LNCAP (cell line): ENCODE data around the gene MPHOSPH9.

ENCODE experiments used
- CTCF ChIP-seq: fragments of 450-650 bp; IDR thresholded peaks from 2 replicates; pipeline ENCODE4 v1.5.1; 2017; ENCODE audit warnings: mild to moderate bottlenecking

The MPHOSPH9 gene, protein sequence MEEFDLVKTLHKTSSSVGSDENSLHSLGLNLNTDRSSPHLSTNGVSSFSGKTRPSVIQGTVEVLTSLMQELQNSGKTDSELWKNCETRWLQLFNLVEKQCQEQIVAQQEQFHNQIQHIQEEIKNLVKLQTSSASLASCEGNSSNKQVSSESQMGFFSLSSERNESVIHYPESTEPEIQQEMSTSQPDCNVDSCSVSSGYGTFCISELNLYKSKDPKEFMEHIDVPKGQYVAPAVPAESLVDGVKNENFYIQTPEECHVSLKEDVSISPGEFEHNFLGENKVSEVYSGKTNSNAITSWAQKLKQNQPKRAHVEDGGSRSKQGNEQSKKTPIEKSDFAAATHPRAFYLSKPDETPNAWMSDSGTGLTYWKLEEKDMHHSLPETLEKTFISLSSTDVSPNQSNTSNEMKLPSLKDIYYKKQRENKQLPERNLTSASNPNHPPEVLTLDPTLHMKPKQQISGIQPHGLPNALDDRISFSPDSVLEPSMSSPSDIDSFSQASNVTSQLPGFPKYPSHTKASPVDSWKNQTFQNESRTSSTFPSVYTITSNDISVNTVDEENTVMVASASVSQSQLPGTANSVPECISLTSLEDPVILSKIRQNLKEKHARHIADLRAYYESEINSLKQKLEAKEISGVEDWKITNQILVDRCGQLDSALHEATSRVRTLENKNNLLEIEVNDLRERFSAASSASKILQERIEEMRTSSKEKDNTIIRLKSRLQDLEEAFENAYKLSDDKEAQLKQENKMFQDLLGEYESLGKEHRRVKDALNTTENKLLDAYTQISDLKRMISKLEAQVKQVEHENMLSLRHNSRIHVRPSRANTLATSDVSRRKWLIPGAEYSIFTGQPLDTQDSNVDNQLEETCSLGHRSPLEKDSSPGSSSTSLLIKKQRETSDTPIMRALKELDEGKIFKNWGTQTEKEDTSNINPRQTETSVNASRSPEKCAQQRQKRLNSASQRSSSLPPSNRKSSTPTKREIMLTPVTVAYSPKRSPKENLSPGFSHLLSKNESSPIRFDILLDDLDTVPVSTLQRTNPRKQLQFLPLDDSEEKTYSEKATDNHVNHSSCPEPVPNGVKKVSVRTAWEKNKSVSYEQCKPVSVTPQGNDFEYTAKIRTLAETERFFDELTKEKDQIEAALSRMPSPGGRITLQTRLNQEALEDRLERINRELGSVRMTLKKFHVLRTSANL

DNA sequence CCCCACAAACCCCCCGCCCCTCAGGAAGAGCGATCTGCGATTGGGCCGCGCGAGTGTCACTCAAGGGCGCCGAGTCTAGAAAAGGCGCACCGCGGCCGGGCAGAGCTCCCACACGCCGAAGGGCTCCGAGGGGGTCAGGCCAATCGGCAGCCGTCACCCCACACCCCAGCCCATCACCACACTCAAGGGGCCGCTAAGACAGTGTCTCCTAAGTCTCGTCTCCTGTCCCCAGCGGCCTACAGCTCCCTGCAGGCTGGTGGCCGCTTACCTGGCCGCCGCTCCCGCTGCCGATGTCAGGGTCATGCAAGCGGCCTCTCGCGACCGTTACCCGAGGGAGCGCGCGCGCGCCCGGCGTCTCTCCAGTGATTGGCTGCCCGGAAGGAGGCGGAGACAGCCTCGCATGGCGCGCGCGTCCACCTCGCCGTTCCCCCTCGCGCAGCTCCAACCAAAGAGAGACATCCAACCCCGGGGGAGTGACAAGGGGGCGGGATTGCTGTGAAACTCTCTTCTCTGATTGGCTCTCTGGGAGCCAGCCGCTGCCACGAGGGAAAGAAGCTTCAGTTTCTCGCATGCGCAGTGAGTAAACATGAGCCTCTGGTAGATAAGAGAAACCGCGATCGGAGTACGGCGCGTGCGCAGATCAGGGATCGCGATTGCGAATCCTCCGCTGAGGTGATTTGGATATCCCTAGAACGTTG, at the start of gene MPHOSPH9, which contains the start of gene MTRFR:
Gene MPHOSPH9, minus strand, starts transcription at position 335 of the 698 bp plus-strand sequence. CDS start 2,777 bp downstream, outside the sequence.
Gene MTRFR, plus strand, starts transcription at position 630 of the 698 bp plus-strand sequence. CDS start 20,239 bp downstream, outside the sequence.
- TF ChIP-seq CTCF = no peak

DNA sequence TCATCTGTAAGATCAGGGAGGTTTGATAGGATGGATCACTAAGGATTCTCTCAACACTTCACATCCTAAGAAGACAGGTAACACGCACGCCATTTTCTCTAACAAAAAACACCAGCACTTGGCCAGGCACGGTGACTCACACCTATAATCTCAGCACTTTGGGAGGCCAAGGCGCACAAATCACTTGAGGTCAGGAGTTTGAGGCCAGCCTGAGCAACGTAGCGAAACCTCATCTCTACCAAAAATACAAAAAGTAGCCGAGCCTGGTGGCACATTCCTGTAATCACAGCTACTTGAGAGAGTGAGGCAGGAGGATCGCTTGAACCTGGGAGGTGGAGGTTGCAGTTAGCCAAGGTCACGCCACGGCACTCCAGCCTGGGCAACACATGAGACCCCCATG, 49.2 kb upstream of the MPHOSPH9 start:
- TF ChIP-seq CTCF = no peak

DNA sequence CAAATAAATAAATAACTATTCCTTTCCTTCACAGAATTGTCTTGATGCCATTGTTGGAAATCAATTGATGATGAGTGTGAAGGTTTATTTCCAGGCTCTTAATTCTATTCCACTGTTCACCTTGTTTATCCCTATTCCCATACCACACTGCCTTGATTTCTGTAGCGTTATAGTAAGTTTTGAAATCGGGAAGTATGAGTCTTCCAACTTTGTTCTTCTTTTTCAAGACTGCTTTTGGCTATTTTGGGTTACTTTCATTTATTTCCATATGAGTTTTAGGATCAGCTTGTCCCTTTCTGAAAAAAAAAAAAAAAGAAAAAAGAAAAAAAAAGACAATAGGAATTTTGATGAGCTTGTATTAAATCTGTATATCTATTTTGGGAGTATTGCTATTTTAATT, 48.0 kb upstream of the MPHOSPH9 start:
- no peak for TF ChIP-seq CTCF

- TF ChIP-seq CTCF = no peak
Measured at GRCh38 chr12:123278101-123278627, 45.2 kb upstream of the MPHOSPH9 start.

DNA sequence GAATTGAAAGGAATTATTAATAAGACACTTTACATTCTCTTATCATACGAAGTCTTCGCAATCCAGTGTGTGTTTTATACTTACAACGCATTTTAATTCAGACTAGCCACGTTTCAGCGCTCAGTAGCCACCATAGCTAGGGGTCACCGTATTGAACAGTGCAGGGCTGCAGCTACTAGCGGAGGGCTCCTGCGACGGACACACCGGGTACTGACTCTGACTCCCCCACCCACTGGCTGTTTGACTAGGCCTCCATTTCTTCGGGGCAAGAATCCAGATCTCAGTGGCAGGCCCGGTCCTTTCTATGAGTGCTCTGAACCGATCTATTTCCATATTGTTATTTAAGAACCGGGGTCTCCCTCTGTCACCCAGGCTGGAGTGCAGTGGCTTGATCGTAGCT, 40.2 kb upstream of the MPHOSPH9 start:
- no peak for TF ChIP-seq CTCF

- TF ChIP-seq CTCF = peak; percentile 73
Measured at GRCh38 chr12:123271001-123271668, 38.2 kb upstream of the MPHOSPH9 start.
